Activated CD4-positive, alpha-beta memory T cell treated with anti-CD3 and anti-CD28 coated beads, Interleukin-2, amount 10 ng/mL, durations not matched to agents 7 days and 5 days (primary cell): ENCODE measurements around the gene SPCS3. TPM values are rescaled to one million over a fixed set of nuclear protein-coding genes. Genes with fewer than 3 reads are reported as not detected.
"Not testable (repeated sequence)": the region's sequence is repeated elsewhere in the genome, so short reads cannot be mapped to it uniquely, and the experiment has no call there.

Experiments used
- CTCF ChIA-PET: fragments of 350-600 bp; sonication (Branson Sonifier 250); formaldehyde crosslinking; loops from one replicate; lab custom pipeline; 2021; ENCODE audit warnings: antibody characterized with exemption, inconsistent platforms; lab: Charles Lee
- POLR2A ChIA-PET: fragments of 350-600 bp; sonication (Branson Sonifier 250); formaldehyde crosslinking; loops from one replicate; lab custom pipeline; 2021; ENCODE audit warnings: antibody characterized with exemption; lab: Charles Lee
- DNase-seq: peaks from one replicate; pipeline ENCODE4 v3.0.0-alpha.2; 2020
- H3K27ac Mint-ChIP-seq: one replicate; pipeline ENCODE4 v1.8.0; 2021; ENCODE audit warnings: mild to moderate bottlenecking, mixed read lengths
- H3K27me3 Mint-ChIP-seq: one replicate; pipeline ENCODE4 v1.8.0; 2021; ENCODE audit warnings: mixed read lengths
- H3K36me3 Mint-ChIP-seq: one replicate; pipeline ENCODE4 v1.8.0; 2021; ENCODE audit warnings: low read depth, mixed read lengths
- H3K4me1 Mint-ChIP-seq: one replicate; pipeline ENCODE4 v1.8.0; 2021; ENCODE audit warnings: mixed read lengths
- H3K4me3 Mint-ChIP-seq: one replicate; pipeline ENCODE4 v1.8.0; 2021; ENCODE audit warnings: mild to moderate bottlenecking, mixed read lengths
- H3K9me3 Mint-ChIP-seq: one replicate; pipeline ENCODE4 v1.8.0; 2021; ENCODE audit warnings: mixed read lengths
- total RNA-seq, 2 experiments: library from RNA; stranded (reverse); gene quantifications; one replicate each; pipeline ENCODE4 v1.2.3, GENCODE V29; 2021

The SPCS3 gene
- total RNA-seq = 100 to 1,000 TPM; 215 to 233 TPM

DNA sequence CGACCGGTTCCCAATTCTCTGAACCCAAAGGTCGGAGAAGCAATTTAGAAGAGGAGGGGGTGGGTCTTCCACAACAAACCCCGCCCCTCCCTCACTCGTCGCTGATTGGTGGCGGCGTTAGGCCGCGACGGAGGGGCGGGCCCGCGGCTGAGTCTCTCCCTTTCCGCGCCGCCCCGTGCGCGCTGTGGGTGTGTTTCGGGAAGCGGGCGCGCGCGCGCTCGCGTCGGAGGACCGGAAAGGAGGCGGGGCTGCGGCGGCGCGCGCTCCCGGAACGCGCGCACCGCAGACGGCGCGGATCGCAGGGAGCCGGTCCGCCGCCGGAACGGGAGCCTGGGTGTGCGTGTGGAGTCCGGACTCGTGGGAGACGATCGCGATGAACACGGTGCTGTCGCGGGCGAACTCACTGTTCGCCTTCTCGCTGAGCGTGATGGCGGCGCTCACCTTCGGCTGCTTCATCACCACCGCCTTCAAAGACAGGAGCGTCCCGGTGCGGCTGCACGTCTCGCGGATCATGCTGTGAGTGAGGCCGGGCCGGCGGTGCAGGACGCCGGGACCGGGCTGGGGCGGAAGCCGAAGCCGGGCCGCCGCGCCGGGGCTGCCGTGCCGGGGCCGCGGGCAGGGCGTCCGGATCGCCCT lies at the start of gene SPCS3:
TSS of gene SPCS3 (plus strand) at position 263 of the 636 bp plus-strand sequence. CDS start at position 374, 111 bp downstream.
- no peaks in the 10 kb centered on the region for H3K27me3 Mint-ChIP-seq
- H3K27ac Mint-ChIP-seq = peak within 1 kb of the TSS; percentile 88
- CTCF ChIA-PET = no interaction called here
- peak within 1 kb of the TSS; percentile 88 for H3K4me3 Mint-ChIP-seq
- peaks cover 42% of the 10 kb centered on the region for H3K4me1 Mint-ChIP-seq
- DNase-seq = peak; percentile 95
- peaks cover 36% of the 10 kb centered on the region for H3K36me3 Mint-ChIP-seq
- H3K9me3 Mint-ChIP-seq = no peaks in the 10 kb centered on the region
- POLR2A ChIA-PET = interaction anchor here (1.0 to 1.5 kb wide), 3 partner anchors 10 to 123 kb away, joined by 3 to 7 read pairs (median 5); no protein-coding TSS in a partner anchor

DNA sequence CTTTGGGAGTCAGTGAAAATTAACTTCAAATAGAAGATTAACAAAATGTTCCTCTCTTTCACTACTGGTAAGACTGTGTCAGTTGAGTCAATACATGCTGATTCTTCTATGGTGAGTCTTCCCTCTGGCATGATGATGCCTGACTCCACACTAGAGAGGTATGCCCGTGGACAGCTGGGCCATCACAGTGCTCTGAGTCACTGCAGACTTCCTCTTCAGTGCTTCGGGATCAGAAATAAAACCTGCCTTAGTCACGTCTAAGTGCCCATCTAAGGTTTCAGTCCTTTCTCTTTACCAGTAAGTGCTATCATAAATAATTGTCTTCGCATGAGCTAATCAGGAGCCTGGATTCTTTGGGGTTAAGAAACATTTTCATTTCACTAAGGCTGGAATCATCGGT lies 49.1 kb upstream of the SPCS3 start:
- Mint-ChIP-seq H3K9me3 (no peaks in the 10 kb centered on the region), H3K27me3 (peaks cover 4% of the 10 kb centered on the region), H3K4me1 (no peaks in the 10 kb centered on the region), H3K27ac (no peak overlapping the region), H3K4me3 (no peak overlapping the region), H3K36me3 (no peaks in the 10 kb centered on the region)
- ChIA-PET CTCF (no interaction called here), POLR2A (no interaction called here)
- DNase-seq = no peak

DNA sequence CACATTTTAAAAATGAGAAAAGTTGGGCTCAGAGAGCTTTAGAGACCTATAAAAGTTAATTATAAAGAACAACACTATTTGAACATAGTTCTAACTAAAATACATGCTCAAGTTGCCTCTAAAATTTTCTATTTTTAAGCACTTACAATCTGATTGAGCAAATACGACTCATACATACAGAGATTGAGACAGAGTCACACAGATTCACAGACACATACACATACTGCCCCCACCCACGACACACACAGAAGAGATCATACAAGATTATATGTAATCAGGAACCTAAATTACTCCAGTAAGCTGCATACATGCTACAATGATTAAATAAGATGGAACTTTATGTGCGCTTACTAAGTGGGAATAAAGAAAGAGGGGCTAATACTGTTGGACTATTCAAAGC lies 48.0 kb upstream of the SPCS3 start:
- no peaks in the 10 kb centered on the region for H3K36me3 Mint-ChIP-seq
- H3K4me1 Mint-ChIP-seq = no peaks in the 10 kb centered on the region
- peaks cover 4% of the 10 kb centered on the region for H3K27me3 Mint-ChIP-seq
- DNase-seq = no peak
- H3K9me3 Mint-ChIP-seq = no peaks in the 10 kb centered on the region
- no peak overlapping the region for H3K4me3 Mint-ChIP-seq
- CTCF ChIA-PET = no interaction called here
- POLR2A ChIA-PET = no interaction called here
- no peak overlapping the region for H3K27ac Mint-ChIP-seq

GRCh38 chr4:176272799-176273198 lies 47.0 kb upstream of the SPCS3 start:
- H3K9me3 Mint-ChIP-seq = no peaks in the 10 kb centered on the region
- CTCF ChIA-PET = interaction anchor here (0.7 kb wide), 1 partner anchor 178 kb away, joined by 6 read pairs; no protein-coding TSS in a partner anchor
- H3K27me3 Mint-ChIP-seq = peaks cover 4% of the 10 kb centered on the region
- no peak overlapping the region for H3K27ac Mint-ChIP-seq
- no peaks in the 10 kb centered on the region for H3K4me1 Mint-ChIP-seq
- no peak overlapping the region for H3K4me3 Mint-ChIP-seq
- DNase-seq = no peak
- POLR2A ChIA-PET = no interaction called here
- no peaks in the 10 kb centered on the region for H3K36me3 Mint-ChIP-seq

GRCh38 chr4:176273736-176274135 lies 46.0 kb upstream of the SPCS3 start:
- Mint-ChIP-seq H3K27me3 (peaks cover 4% of the 10 kb centered on the region), H3K4me3 (no peak overlapping the region), H3K27ac (no peak overlapping the region), H3K4me1 (no peaks in the 10 kb centered on the region), H3K36me3 (no peaks in the 10 kb centered on the region), H3K9me3 (no peaks in the 10 kb centered on the region)
- DNase-seq = no peak
- ChIA-PET POLR2A (no interaction called here), CTCF (no interaction called here)

- no peak for DNase-seq
- Mint-ChIP-seq H3K27me3 (peaks cover 4% of the 10 kb centered on the region), H3K4me1 (no peaks in the 10 kb centered on the region), H3K27ac (no peak overlapping the region), H3K36me3 (no peaks in the 10 kb centered on the region), H3K4me3 (no peak overlapping the region), H3K9me3 (no peaks in the 10 kb centered on the region)
- POLR2A ChIA-PET = no interaction called here
- CTCF ChIA-PET = no interaction called here
Measured at GRCh38 chr4:176274441-176274840, 45.3 kb upstream of the SPCS3 start.

- Mint-ChIP-seq H3K36me3 (no peaks in the 10 kb centered on the region), H3K4me1 (no peaks in the 10 kb centered on the region), H3K9me3 (peaks cover 2% of the 10 kb centered on the region), H3K4me3 (no peak overlapping the region), H3K27ac (no peak overlapping the region), H3K27me3 (peaks cover 6% of the 10 kb centered on the region)
- no peak for DNase-seq
- CTCF ChIA-PET = interaction anchor here (0.7 kb wide), 1 partner anchor 12 kb away, joined by 3 read pairs; no protein-coding TSS in a partner anchor
- POLR2A ChIA-PET = no interaction called here
Measured at GRCh38 chr4:176276710-176277109, 43.1 kb upstream of the SPCS3 start.

DNA sequence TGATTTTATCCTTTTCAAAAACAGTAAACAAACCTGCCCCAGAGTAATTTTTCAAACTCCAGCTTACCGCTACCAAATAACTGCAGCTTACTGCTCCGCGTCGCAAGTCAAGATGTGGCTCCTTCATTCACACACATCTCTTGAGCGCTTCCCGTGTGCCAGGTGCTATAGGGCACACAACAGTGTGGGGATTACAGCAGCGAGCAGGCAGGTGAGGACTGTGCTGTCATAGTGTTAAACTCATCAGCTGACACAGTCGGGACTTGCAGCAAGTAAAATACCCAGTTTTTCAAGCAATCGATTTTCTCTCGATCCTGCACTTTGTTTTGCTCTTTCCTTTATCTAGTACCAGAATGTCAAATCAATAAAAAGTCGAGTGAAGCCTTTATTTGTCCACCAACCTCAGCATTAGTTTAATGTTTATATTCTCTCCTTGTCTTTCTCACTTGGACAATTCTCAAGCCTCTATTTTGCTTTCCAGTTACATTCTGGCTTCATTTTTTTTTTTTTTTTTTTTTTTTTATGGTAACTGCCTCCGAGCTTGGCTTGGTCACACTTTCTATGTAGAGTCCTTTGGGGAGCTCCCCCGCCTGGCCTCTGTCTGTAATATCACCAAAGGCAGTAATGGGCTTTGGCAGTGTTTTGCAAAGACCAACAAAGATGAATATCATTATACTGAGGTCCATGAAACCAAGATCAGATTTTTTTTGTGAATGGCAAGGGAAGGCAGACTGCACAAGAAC lies 42.4 kb upstream of the SPCS3 start:
- peaks cover 3% of the 10 kb centered on the region for H3K27me3 Mint-ChIP-seq
- peaks cover 2% of the 10 kb centered on the region for H3K9me3 Mint-ChIP-seq
- no peak overlapping the region for H3K27ac Mint-ChIP-seq
- H3K36me3 Mint-ChIP-seq = no peaks in the 10 kb centered on the region
- no peak overlapping the region for H3K4me3 Mint-ChIP-seq
- DNase-seq = no peak
- POLR2A ChIA-PET = no interaction called here
- no peaks in the 10 kb centered on the region for H3K4me1 Mint-ChIP-seq
- CTCF ChIA-PET = interaction anchor here (0.6 to 0.7 kb wide), 3 partner anchors 11 to 222 kb away, joined by 3 to 4 read pairs (median 3); no protein-coding TSS in a partner anchor

DNA sequence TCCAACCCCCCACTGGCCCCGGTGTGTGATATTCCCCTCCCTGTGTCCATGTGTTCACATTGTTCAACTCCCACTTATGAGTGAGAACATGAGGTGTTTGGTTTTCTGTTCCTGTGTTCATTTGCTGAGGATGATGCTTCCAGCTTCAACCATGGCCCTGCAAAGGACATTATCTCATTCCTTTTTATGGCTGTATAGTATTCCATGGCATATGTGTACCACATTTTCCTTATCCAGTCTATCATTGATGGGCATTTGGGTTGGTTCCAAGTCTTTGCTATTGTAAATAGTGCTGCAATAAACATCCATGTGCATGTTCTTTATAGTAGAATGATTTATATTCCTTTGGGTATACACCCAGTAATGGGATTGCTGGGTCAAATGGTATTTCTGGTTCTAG lies 40.2 kb upstream of the SPCS3 start:
- H3K27me3 Mint-ChIP-seq, DNase-seq, H3K4me1 Mint-ChIP-seq, H3K4me3 Mint-ChIP-seq, H3K36me3 Mint-ChIP-seq, H3K9me3 Mint-ChIP-seq, POLR2A ChIA-PET, H3K27ac Mint-ChIP-seq, CTCF ChIA-PET: not testable (repeated sequence)

GRCh38 chr4:176286728-176287127 lies 33.0 kb upstream of the SPCS3 start:
- H3K27me3 Mint-ChIP-seq = no peaks in the 10 kb centered on the region
- ChIA-PET POLR2A (no interaction called here), CTCF (interaction anchor here (0.8 kb wide), 1 partner anchor 76 kb away, joined by 3 read pairs; no protein-coding TSS in a partner anchor)
- no peaks in the 10 kb centered on the region for H3K36me3 Mint-ChIP-seq
- H3K4me3 Mint-ChIP-seq = no peak overlapping the region
- DNase-seq = no peak
- no peaks in the 10 kb centered on the region for H3K9me3 Mint-ChIP-seq
- H3K27ac Mint-ChIP-seq = no peak overlapping the region
- no peaks in the 10 kb centered on the region for H3K4me1 Mint-ChIP-seq

DNA sequence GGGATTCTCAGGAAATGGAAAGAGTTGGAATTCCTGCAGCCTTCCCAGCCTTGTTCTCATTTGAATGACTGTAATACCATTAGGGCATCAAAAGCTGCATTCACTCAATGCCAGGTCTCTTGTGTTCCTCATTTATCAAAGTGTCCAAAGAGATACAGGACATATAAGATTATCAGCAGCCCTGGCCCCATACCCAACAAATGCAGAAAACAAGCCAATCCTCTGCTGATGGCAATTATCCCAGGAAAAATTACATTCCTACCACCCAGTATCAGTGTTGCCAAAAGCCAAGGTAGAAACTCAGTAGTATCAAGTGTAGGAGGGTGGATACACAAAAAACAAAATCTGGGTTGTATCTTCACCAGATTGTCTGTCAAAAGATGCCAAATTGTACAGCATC lies 32.2 kb upstream of the SPCS3 start:
- DNase-seq = no peak
- no peaks in the 10 kb centered on the region for H3K36me3 Mint-ChIP-seq
- POLR2A ChIA-PET = no interaction called here
- no peaks in the 10 kb centered on the region for H3K9me3 Mint-ChIP-seq
- H3K4me3 Mint-ChIP-seq = no peak overlapping the region
- H3K27ac Mint-ChIP-seq = no peak overlapping the region
- no peaks in the 10 kb centered on the region for H3K4me1 Mint-ChIP-seq
- CTCF ChIA-PET = interaction anchor here (1.3 kb wide), 1 partner anchor 10 kb away, joined by 3 read pairs; no protein-coding TSS in a partner anchor
- H3K27me3 Mint-ChIP-seq = no peaks in the 10 kb centered on the region

DNA sequence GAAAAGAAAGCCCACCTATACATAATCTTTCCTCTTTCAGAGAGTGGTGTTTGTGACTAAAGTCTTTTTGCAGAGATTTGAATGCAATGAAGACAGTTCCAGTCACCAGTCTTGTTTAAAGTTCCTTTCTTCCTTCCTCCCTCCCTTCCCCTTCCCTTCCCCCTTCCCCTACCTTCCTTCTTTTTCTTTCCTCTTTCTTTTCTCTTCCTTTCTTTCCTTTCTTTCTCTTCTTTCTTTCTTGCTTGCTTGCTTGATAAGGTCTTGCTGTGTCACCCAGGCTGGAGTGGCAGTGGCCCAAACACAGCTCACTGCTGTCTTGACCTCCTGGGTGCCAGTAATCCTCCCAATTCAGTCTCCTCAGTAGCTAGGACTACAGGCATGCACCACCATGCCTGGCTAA lies 31.7 kb upstream of the SPCS3 start:
- Mint-ChIP-seq H3K4me1 (no peaks in the 10 kb centered on the region), H3K9me3 (no peaks in the 10 kb centered on the region), H3K4me3 (no peak overlapping the region), H3K36me3 (no peaks in the 10 kb centered on the region), H3K27ac (no peak overlapping the region), H3K27me3 (no peaks in the 10 kb centered on the region)
- no peak for DNase-seq
- ChIA-PET CTCF (interaction anchor here (1.3 kb wide), 1 partner anchor 11 kb away, joined by 3 read pairs; no protein-coding TSS in a partner anchor), POLR2A (no interaction called here)

DNA sequence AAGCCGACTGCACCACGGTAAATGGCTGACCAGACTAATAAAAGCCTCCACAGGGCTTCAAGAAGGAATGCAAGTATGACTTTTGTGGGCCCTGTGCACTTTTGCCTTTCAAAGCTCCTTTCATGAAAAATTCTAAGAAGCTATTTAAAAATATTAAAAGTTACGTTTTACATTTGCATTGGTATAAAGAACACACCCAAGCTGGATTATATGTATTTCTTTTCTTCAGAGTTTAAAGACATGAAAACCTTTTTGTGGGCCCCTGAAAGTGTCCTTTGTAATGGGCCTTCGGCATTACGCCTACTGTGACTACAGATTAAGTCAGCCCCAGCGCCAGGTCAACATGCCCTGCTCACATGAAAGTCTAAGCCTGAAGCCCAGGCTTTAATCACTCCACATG lies 30.2 kb upstream of the SPCS3 start:
- Mint-ChIP-seq H3K27ac (no peak overlapping the region), H3K27me3 (no peaks in the 10 kb centered on the region), H3K36me3 (no peaks in the 10 kb centered on the region), H3K4me1 (no peaks in the 10 kb centered on the region), H3K4me3 (no peak overlapping the region), H3K9me3 (no peaks in the 10 kb centered on the region)
- POLR2A ChIA-PET = no interaction called here
- no peak for DNase-seq
- CTCF ChIA-PET = no interaction called here
